ENCODE data around the gene HLA-DQB1. TPM values are rescaled to one million over a fixed set of nuclear protein-coding genes. Genes with fewer than 3 reads are reported as not detected.
"Not testable (repeated sequence)": the region's sequence is repeated elsewhere in the genome, so short reads cannot be mapped to it uniquely, and the experiment has no call there.

The HLA-DQB1 gene
- total RNA-seq (2014; rRNA removed) (not detected in 2 replicates), Bru-seq, nascent RNA (percentile 8 among the genes with signal in this experiment), BruChase-seq, experiment 1, labeled RNA remaining after a 6-hour chase (not detected), BruChase-seq, experiment 2, labeled RNA remaining after a 2-hour chase (not detected)
- long read RNA-seq = 0 reads

- CTCF ChIA-PET = no interaction called here
Observed at GRCh38 chr6:32666420-32667300, at the start of gene HLA-DQB1. HLA-DQB1 (minus strand) TSS chr6:32666657; CDS start chr6:32666607, 50 bp downstream.

GRCh38 chr6:32713241-32713640 is 46.8 kb upstream of the HLA-DQB1 start:
- DNase-seq (no peak), ATAC-seq (no peak)
- no peak overlapping the region for H3K4me3 ChIP-seq (ENCODE audit: low read length)
- intact Hi-C loops (cut with micrococcal nuclease) = no loop called here
- peaks cover 40% of the 10 kb centered on the region for H3K27me3 ChIP-seq (ENCODE audit: low read length)
- H4K20me1 ChIP-seq (ENCODE audit: low read length) = no peaks in the 10 kb centered on the region
- H3K9me3 ChIP-seq (ENCODE audit: low read length) = no peaks in the 10 kb centered on the region
- H3F3A ChIP-seq (ENCODE audit: low read length, unreplicated experiment) = no peaks in the 10 kb centered on the region
- no peak overlapping the region for H2AFZ ChIP-seq (ENCODE audit: low read length)
- no peak overlapping the region for H3K9ac ChIP-seq (ENCODE audit: low read length)
- TF ChIP-seq EZH2phosphoT487 (IDR thresholded peaks at IDR 0.05; ENCODE audit: borderline replicate concordance, low read length) (no peak), CTCF (conservative IDR thresholded peaks at IDR 0.05; ENCODE audit: low read depth, low read length) (no peak), EZH2 (IDR thresholded peaks at IDR 0.05; ENCODE audit: low read length, unreplicated experiment) (no peak)
- BruUV-seq (replicated peaks) = no TSS peak
- ChIA-PET POLR2A (ENCODE audit: unreplicated experiment) (no interaction called here), CTCF (no interaction called here)
- no peak overlapping the region for H3K27ac ChIP-seq (ENCODE audit: low read length)
- H3K9me2 ChIP-seq (replicated peaks; ENCODE audit: low read length) = no peaks in the 10 kb centered on the region
- no peaks in the 10 kb centered on the region for H3K79me2 ChIP-seq (ENCODE audit: low read length)
- H3K36me3 ChIP-seq (ENCODE audit: low read depth, low read length) = no peaks in the 10 kb centered on the region
- H3K4me2 ChIP-seq (ENCODE audit: low read length) = no peak overlapping the region
- H3K4me1 ChIP-seq (ENCODE audit: insufficient read depth, low read length) = no peaks in the 10 kb centered on the region

More at GRCh38 chr6:32666420-32667300, at the start of gene HLA-DQB1:
- no peaks in the 10 kb centered on the region for H3K9me3 ChIP-seq (ENCODE audit: low read length)
- intact Hi-C loops (cut with micrococcal nuclease) = loop anchor here (10.0 kb wide), 1 partner anchor 98 kb away; the partner anchor contains the start of gene HLA-DQB2
- no peaks in the 10 kb centered on the region for H4K20me1 ChIP-seq (ENCODE audit: low read length)
- H3K36me3 ChIP-seq (ENCODE audit: low read depth, low read length) = no peaks in the 10 kb centered on the region
- POLR2A ChIA-PET (ENCODE audit: unreplicated experiment) = no interaction called here
- no peak for TF ChIP-seq CTCF (conservative IDR thresholded peaks at IDR 0.05; ENCODE audit: low read depth, low read length)
- TF ChIP-seq EZH2phosphoT487 (IDR thresholded peaks at IDR 0.05; ENCODE audit: borderline replicate concordance, low read length) = no peak
- no peak for TF ChIP-seq EZH2 (IDR thresholded peaks at IDR 0.05; ENCODE audit: low read length, unreplicated experiment)
- peak; percentile 80 for ATAC-seq
- no peaks in the 10 kb centered on the region for H3K79me2 ChIP-seq (ENCODE audit: low read length)
- H2AFZ ChIP-seq (ENCODE audit: low read length) = no peak within 1 kb of the TSS
- BruUV-seq (replicated peaks) = no TSS peak
- no peak within 1 kb of the TSS for H3K4me2 ChIP-seq (ENCODE audit: low read length)
- no peak within 1 kb of the TSS for H3K9ac ChIP-seq (ENCODE audit: low read length)
- peak; percentile 59 for DNase-seq
- H3F3A ChIP-seq (ENCODE audit: low read length, unreplicated experiment) = no peaks in the 10 kb centered on the region
- no peaks in the 10 kb centered on the region for H3K9me2 ChIP-seq (replicated peaks; ENCODE audit: low read length)
- H3K4me3 ChIP-seq (ENCODE audit: low read length) = no peak within 1 kb of the TSS
- H3K27me3 ChIP-seq (ENCODE audit: low read length) = peaks cover 44% of the 10 kb centered on the region
- H3K4me1 ChIP-seq (ENCODE audit: insufficient read depth, low read length) = no peaks in the 10 kb centered on the region
- no peak within 1 kb of the TSS for H3K27ac ChIP-seq (ENCODE audit: low read length)

- Histone ChIP-seq H3K9me2 (replicated peaks; ENCODE audit: low read length) (no peaks in the 10 kb centered on the region), H3K36me3 (ENCODE audit: low read depth, low read length) (no peaks in the 10 kb centered on the region), H4K20me1 (ENCODE audit: low read length) (no peaks in the 10 kb centered on the region), H3K27ac (ENCODE audit: low read length) (no peak overlapping the region), H3K9ac (ENCODE audit: low read length) (no peak overlapping the region), H3K79me2 (ENCODE audit: low read length) (no peaks in the 10 kb centered on the region), H3F3A (ENCODE audit: low read length, unreplicated experiment) (no peaks in the 10 kb centered on the region), H3K27me3 (ENCODE audit: low read length) (peaks cover 38% of the 10 kb centered on the region), H3K4me3 (ENCODE audit: low read length) (no peak overlapping the region), H3K9me3 (ENCODE audit: low read length) (no peaks in the 10 kb centered on the region), H3K4me1 (ENCODE audit: insufficient read depth, low read length) (no peaks in the 10 kb centered on the region), H2AFZ (ENCODE audit: low read length) (no peak overlapping the region), H3K4me2 (ENCODE audit: low read length) (no peak overlapping the region)
- POLR2A ChIA-PET (ENCODE audit: unreplicated experiment) = no interaction called here
- TF ChIP-seq CTCF (conservative IDR thresholded peaks at IDR 0.05; ENCODE audit: low read depth, low read length) = no peak
- no peak for TF ChIP-seq EZH2phosphoT487 (IDR thresholded peaks at IDR 0.05; ENCODE audit: borderline replicate concordance, low read length)
- no peak for TF ChIP-seq EZH2 (IDR thresholded peaks at IDR 0.05; ENCODE audit: low read length, unreplicated experiment)
- no TSS peak for BruUV-seq (replicated peaks)
- DNase-seq (no peak), ATAC-seq (no peak)
- intact Hi-C loops (cut with micrococcal nuclease) = no loop called here
- CTCF ChIA-PET = no interaction called here
Observed at GRCh38 chr6:32709625-32710024, 43.2 kb upstream of the HLA-DQB1 start.

DNA sequence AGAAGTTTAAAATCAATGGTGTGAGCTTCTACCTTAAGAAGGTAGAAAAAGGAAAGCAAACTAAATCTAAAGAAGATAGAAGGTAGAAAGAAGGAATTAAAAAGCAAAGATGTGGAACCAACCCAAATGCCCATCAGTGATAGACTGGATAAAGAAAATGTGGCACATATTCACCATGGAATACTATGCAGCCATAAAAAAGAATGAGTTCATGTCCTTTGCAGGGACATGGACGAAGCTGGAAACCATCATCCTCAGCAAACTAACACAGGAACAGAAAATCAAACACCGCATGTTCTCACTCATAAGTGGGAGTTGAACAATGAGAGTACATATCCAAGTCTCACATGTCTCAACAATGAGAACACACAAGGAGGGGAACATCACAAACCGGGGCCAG is 38.7 kb upstream of the HLA-DQB1 start:
- H3K9me2 ChIP-seq (replicated peaks; ENCODE audit: low read length); H3F3A ChIP-seq (ENCODE audit: low read length, unreplicated experiment); H3K9me3 ChIP-seq (ENCODE audit: low read length); H2AFZ ChIP-seq (ENCODE audit: low read length); ATAC-seq; H3K9ac ChIP-seq (ENCODE audit: low read length); H3K4me2 ChIP-seq (ENCODE audit: low read length); DNase-seq; H3K4me3 ChIP-seq (ENCODE audit: low read length); intact Hi-C loops (cut with micrococcal nuclease); H3K36me3 ChIP-seq (ENCODE audit: low read depth, low read length); H3K27ac ChIP-seq (ENCODE audit: low read length); H4K20me1 ChIP-seq (ENCODE audit: low read length); POLR2A ChIA-PET (ENCODE audit: unreplicated experiment); H3K4me1 ChIP-seq (ENCODE audit: insufficient read depth, low read length); H3K79me2 ChIP-seq (ENCODE audit: low read length); BruUV-seq (replicated peaks); CTCF ChIA-PET: not testable (repeated sequence)
- H3K27me3 ChIP-seq (ENCODE audit: low read length) = peaks cover 43% of the 10 kb centered on the region

Measured in PC-3 (cell line).